Ishikawa (cell line): ENCODE measurements around the gene QPCT.

Source experiments
- CEBPB ChIP-seq: IDR thresholded peaks from 2 replicates; pipeline ENCODE4 v1.6.1; 2012
- CREB1 ChIP-seq: IDR thresholded peaks from 2 replicates; pipeline ENCODE4 v1.6.1; 2012; ENCODE audit warnings: low read depth
- EGR1 ChIP-seq: IDR thresholded peaks from 2 replicates; pipeline ENCODE4 v1.6.1; 2012
- EP300 ChIP-seq: IDR thresholded peaks from 2 replicates; pipeline ENCODE4 v1.6.1; 2012; ENCODE audit warnings: borderline replicate concordance
- FOXM1 ChIP-seq: IDR thresholded peaks from 2 replicates; pipeline ENCODE4 v1.6.1; 2012; ENCODE audit warnings: low read depth, borderline replicate concordance
- NFIC ChIP-seq: IDR thresholded peaks from 2 replicates; pipeline ENCODE4 v1.6.1; 2012
- RAD21 ChIP-seq: IDR thresholded peaks from 2 replicates; pipeline ENCODE4 v1.6.1; 2012; ENCODE audit warnings: low read depth
- TAF1 ChIP-seq: IDR thresholded peaks from 2 replicates; pipeline ENCODE4 v1.6.1; 2012; ENCODE audit warnings: low read depth, mild to moderate bottlenecking
- TCF12 ChIP-seq: IDR thresholded peaks from 2 replicates; pipeline ENCODE4 v1.6.1; 2012; ENCODE audit warnings: low read depth
- TEAD4 ChIP-seq: IDR thresholded peaks from 2 replicates; pipeline ENCODE4 v1.6.1; 2012
- YY1 ChIP-seq: IDR thresholded peaks from 2 replicates; pipeline ENCODE4 v1.6.1; 2012; ENCODE audit warnings: low read depth
- ZBTB7A ChIP-seq: IDR thresholded peaks from 2 replicates; pipeline ENCODE4 v1.6.1; 2012; ENCODE audit warnings: low read depth
- TF ChIP-seq, protein P1 (sequence below): IDR thresholded peaks from 2 replicates; pipeline ENCODE4 v1.6.1; 2012; ENCODE audit warnings: low read depth, mild to moderate bottlenecking
- TF ChIP-seq, protein P2 (sequence below): IDR thresholded peaks from 2 replicates; pipeline ENCODE4 v1.6.1; 2012
- TF ChIP-seq, protein P3 (sequence below): IDR thresholded peaks from 2 replicates; pipeline ENCODE4 v1.6.1; 2012

Gene QPCT

DNA sequence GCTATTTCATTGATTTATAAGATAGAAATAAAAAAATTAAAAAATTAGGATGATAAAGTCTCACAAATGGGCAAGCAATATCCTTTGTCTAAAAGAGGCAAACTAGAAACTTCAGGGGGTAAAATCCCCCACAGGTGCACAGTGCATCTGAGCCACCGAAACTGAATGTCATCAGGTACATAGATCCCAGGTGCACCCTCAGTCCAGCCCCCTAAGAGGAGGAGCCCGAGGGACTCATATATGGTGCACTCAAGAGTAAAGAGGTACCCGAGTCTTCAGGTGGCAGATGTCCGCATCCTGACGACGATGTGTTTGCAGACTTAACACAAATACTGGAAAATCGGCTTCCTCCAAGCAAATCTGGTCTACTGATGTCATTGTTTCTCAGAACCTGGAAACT, 11.3 kb downstream of the QPCT start:
- TF ChIP-seq NFIC = no peak
- no peak for TF ChIP-seq ZBTB7A
- TF ChIP-seq, protein P1, sequence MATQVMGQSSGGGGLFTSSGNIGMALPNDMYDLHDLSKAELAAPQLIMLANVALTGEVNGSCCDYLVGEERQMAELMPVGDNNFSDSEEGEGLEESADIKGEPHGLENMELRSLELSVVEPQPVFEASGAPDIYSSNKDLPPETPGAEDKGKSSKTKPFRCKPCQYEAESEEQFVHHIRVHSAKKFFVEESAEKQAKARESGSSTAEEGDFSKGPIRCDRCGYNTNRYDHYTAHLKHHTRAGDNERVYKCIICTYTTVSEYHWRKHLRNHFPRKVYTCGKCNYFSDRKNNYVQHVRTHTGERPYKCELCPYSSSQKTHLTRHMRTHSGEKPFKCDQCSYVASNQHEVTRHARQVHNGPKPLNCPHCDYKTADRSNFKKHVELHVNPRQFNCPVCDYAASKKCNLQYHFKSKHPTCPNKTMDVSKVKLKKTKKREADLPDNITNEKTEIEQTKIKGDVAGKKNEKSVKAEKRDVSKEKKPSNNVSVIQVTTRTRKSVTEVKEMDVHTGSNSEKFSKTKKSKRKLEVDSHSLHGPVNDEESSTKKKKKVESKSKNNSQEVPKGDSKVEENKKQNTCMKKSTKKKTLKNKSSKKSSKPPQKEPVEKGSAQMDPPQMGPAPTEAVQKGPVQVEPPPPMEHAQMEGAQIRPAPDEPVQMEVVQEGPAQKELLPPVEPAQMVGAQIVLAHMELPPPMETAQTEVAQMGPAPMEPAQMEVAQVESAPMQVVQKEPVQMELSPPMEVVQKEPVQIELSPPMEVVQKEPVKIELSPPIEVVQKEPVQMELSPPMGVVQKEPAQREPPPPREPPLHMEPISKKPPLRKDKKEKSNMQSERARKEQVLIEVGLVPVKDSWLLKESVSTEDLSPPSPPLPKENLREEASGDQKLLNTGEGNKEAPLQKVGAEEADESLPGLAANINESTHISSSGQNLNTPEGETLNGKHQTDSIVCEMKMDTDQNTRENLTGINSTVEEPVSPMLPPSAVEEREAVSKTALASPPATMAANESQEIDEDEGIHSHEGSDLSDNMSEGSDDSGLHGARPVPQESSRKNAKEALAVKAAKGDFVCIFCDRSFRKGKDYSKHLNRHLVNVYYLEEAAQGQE = no peak
- no peak for TF ChIP-seq YY1

DNA sequence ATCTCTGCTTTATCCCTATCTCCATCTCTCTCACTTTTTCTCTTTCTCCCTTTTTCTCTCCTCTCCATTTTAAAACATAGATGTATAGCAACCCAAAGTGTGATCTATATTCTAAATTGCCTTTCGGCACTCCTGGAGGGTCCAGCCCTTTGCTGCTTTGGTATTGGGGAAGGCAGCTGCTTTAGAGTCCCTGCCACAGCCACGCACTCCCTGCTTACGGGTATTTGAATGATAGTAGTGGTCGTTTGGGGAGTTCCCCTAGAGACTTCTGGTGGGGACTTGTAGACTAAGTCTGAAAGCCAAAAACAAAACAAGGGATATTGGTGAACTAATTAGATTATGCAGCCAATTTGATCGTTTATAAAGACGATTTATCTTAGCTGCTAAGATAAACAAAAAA, 11.9 kb downstream of the QPCT start:
- TF ChIP-seq FOXM1 = no peak
- no peak for TF ChIP-seq TAF1
- no peak for TF ChIP-seq CREB1
- TF ChIP-seq EGR1 = no peak
- no peak for TF ChIP-seq YY1
- TF ChIP-seq, protein P1 = no peak
- no peak for TF ChIP-seq TEAD4
- TF ChIP-seq TCF12 = no peak
- TF ChIP-seq RAD21 = no peak
- TF ChIP-seq EP300 = no peak
- TF ChIP-seq, protein P2, sequence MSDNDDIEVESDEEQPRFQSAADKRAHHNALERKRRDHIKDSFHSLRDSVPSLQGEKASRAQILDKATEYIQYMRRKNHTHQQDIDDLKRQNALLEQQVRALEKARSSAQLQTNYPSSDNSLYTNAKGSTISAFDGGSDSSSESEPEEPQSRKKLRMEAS = no peak
- TF ChIP-seq, protein P3, sequence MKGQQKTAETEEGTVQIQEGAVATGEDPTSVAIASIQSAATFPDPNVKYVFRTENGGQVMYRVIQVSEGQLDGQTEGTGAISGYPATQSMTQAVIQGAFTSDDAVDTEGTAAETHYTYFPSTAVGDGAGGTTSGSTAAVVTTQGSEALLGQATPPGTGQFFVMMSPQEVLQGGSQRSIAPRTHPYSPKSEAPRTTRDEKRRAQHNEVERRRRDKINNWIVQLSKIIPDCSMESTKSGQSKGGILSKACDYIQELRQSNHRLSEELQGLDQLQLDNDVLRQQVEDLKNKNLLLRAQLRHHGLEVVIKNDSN = no peak
- no peak for TF ChIP-seq ZBTB7A
- TF ChIP-seq NFIC = no peak
- no peak for TF ChIP-seq CEBPB

DNA sequence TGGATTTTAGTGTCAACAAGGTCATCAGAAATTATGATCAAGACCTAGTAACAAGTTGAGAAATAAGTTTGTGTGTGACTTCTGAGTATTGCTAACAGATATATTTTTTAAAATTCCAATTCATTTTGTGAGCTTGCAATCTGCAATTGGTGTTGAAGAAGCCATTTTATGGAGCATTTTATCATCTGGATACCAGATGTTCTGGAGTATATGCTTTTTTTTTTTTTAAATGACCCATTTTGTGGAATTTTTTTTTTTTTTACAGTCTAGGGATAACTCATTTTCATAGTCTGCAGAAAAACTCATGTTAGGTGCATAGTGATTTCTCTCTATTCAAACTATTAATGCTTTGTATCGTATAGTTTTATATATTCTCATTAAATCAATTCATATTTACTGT, 12.6 kb downstream of the QPCT start:
- TF ChIP-seq YY1 = no peak
- no peak for TF ChIP-seq EP300
- no peak for TF ChIP-seq TAF1
- TF ChIP-seq, protein P2 = no peak
- TF ChIP-seq, protein P3 = no peak
- no peak for TF ChIP-seq TCF12
- TF ChIP-seq ZBTB7A = no peak
- no peak for TF ChIP-seq FOXM1
- no peak for TF ChIP-seq RAD21
- TF ChIP-seq EGR1 = no peak
- TF ChIP-seq CEBPB = no peak
- TF ChIP-seq, protein P1 = no peak
- TF ChIP-seq CREB1 = no peak
- TF ChIP-seq TEAD4 = no peak
- TF ChIP-seq NFIC = no peak

DNA sequence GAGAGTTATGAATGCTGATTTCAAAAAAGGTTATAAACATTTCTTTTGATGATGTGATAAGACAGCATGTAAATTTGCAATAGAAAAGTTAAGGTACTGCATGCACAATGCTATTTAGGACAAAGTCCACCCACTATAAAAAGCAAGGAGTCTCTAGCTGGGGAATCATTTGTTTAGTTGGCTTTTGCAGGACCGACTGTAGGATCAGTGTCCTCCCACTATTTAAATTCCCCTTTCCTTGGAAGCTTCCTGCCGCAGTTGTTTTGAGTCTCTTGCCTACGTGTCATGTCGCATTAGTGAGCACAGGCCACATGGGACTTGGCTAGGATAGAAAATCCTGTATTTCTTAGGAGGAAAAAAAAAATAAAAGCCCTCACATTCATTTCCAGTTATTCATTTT, 13.1 kb downstream of the QPCT start:
- TF ChIP-seq TAF1 (no peak), CEBPB (no peak), EGR1 (no peak)
- TF ChIP-seq, protein P2 = no peak

DNA sequence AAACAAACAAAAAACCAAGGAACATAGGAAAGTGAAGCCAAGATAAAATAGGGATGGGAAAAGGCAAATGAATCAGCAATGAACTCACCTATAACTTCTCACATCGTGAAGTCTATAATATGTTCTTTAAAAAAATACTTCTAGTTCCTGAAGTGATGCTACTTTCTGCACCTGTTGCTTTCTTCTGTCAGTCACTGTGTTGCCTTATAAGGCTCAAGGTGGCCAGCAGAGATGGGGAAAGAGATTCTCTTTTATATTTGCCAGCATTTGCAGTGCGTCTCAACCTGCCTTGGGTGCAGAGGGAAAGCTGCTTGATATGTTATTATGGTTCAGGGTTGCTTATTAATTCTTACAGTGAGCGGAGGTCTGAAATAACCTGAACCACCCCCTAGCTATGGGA, 14.0 kb downstream of the QPCT start:
- TF ChIP-seq EP300 = no peak
- no peak for TF ChIP-seq TCF12
- no peak for TF ChIP-seq EGR1
